K562 (cell line): ENCODE measurements around the gene PHF10. TPM values are rescaled to one million over a fixed set of nuclear protein-coding genes. Genes with fewer than 3 reads are reported as not detected.

Experiments
- ATAC-seq: fragments of 200-7000 bp; cut with Tn5 transposase; 3 replicates; pipeline ENCODE4 v1.9.1; 2020; ENCODE audit warnings: moderate library complexity
- BruUV-seq: library from RNA; stranded (reverse); fragments of 400-500 nt; replicated peaks from 2 replicates; lab custom pipeline; 2021; lab: Mats Ljungman, UMichigan
- CTCF ChIA-PET: fragments of 300-600 bp; formaldehyde crosslinking; extraction: SDS; loops from one replicate; lab custom pipeline; 2021; ENCODE audit warnings: low intra/inter-chr PET ratio; lab: Yijun Ruan, JAX
- POLR2A ChIA-PET: fragments of 300-600, 350-650 bp; sonication (Branson Sonifier 250); formaldehyde crosslinking; extraction: SDS; loops from one replicate; lab custom pipeline; 2021; ENCODE audit warnings: antibody characterized with exemption, inconsistent platforms; lab: Yijun Ruan, JAX
- DNase-seq, 4 experiments: peaks; one replicate each; pipeline versions ENCODE4 v3.0.0 to v3.0.0-alpha.2; 2011 to 2018; ENCODE audit warnings: low spot score in 3 of 4, mixed read lengths in 3 of 4; ENCODE audit errors: extremely low read depth in 1 of 4
- FAIRE-seq: peaks from 2 replicates; lab custom pipeline; 2011; peaks lifted over from hg19 to GRCh38; lab: Jason Lieb, UNC
- H2AFZ ChIP-seq: 2 replicates; pipeline ENCODE4 v1.6.0; 2011; ENCODE audit warnings: low read depth, low read length, control low read depth, inconsistent platforms
- H3K27ac ChIP-seq: fragments of 200-600 bp; 3 replicates; pipeline ENCODE4 v1.8.0; 2011; ENCODE audit warnings: low read depth, mild to moderate bottlenecking, control low read depth, inconsistent platforms, low read length, moderate library complexity, mixed read lengths; ENCODE audit errors: extremely low read depth
- H3K27me3 ChIP-seq, 2 experiments: fragments of 300-600 bp in 1 of 2; 2 replicates in 1 of 2; 3 replicates in 1 of 2; pipeline versions ENCODE4 v1.6.0 to v1.8.0; 2011; ENCODE audit warnings: inconsistent platforms in 2 of 2, low read length in 2 of 2, mild to moderate bottlenecking in 1 of 2, mixed read lengths in 1 of 2, moderate library complexity in 1 of 2; ENCODE audit not compliant: control insufficient read depth in 2 of 2, insufficient read depth in 2 of 2
- H3K36me3 ChIP-seq: fragments of 300-600 bp; 3 replicates; pipeline ENCODE4 v1.8.0; 2011; ENCODE audit warnings: mild to moderate bottlenecking, low read length, inconsistent platforms; ENCODE audit not compliant: control insufficient read depth, insufficient read depth
- H3K4me1 ChIP-seq, 2 experiments: fragments of 200-600 bp in 1 of 2; replicated peaks in 1 of 2; 2 replicates in 1 of 2; 3 replicates in 1 of 2; pipeline versions ENCODE4 v1.5.1 to v1.8.0; 2011; ENCODE audit warnings: inconsistent platforms in 2 of 2, low read length in 2 of 2, mild to moderate bottlenecking in 1 of 2, mixed read lengths in 1 of 2, moderate library complexity in 1 of 2; ENCODE audit not compliant: control insufficient read depth in 2 of 2, insufficient read depth in 2 of 2
- H3K4me2 ChIP-seq: 2 replicates; pipeline ENCODE4 v1.6.1; 2011; ENCODE audit warnings: low read length, control low read depth, inconsistent platforms, mixed read lengths; ENCODE audit not compliant: insufficient read depth
- H3K4me3 ChIP-seq: fragments of 200-600 bp; sonication (generic), shearing (Covaris generic); 2 replicates; pipeline ENCODE4 v1.5.1; 2016; ENCODE audit warnings: control low read depth, inconsistent platforms
- H3K79me2 ChIP-seq: fragments of 200-600 bp; 3 replicates; pipeline ENCODE4 v1.8.0; 2011; ENCODE audit warnings: low read length, inconsistent platforms; ENCODE audit not compliant: control insufficient read depth, insufficient read depth
- H3K9ac ChIP-seq, 2 experiments: 2 replicates each; pipeline versions ENCODE4 v1.6.0 to v1.6.1; 2011; ENCODE audit warnings: low read depth in 2 of 2, low read length in 2 of 2, control low read depth in 1 of 2, inconsistent platforms in 1 of 2, mild to moderate bottlenecking in 1 of 2, mixed read lengths in 1 of 2; ENCODE audit not compliant: insufficient read depth in 1 of 2
- H3K9me1 ChIP-seq: one replicate; pipeline ENCODE4 v1.6.0; 2011; ENCODE audit warnings: inconsistent platforms, mild to moderate bottlenecking, low read length, moderate library complexity; ENCODE audit not compliant: control insufficient read depth, insufficient read depth
- H3K9me3 ChIP-seq: replicated peaks from 2 replicates; pipeline ENCODE4 v1.5.1; 2011; ENCODE audit warnings: low read depth, low read length, inconsistent platforms; ENCODE audit not compliant: control insufficient read depth, insufficient read depth
- H4K20me1 ChIP-seq: replicated peaks from 2 replicates; pipeline ENCODE4 v1.6.1; 2011; ENCODE audit warnings: low read length, inconsistent platforms, mixed read lengths; ENCODE audit not compliant: control insufficient read depth, insufficient read depth
- DACH1 ChIP-seq: fragments of 450-650 bp; IDR thresholded peaks from 2 replicates; pipeline ENCODE4 v1.6.1; 2018; ENCODE audit not compliant: partially characterized antibody
- DLX4 ChIP-seq: fragments of 250-450 bp; sonication (Bioruptor Pico); IDR thresholded peaks from 2 replicates; pipeline ENCODE4 v1.6.1; 2021; ENCODE audit warnings: mild to moderate bottlenecking
- LARP7 ChIP-seq: fragments of 450-650 bp; IDR thresholded peaks from 2 replicates; pipeline ENCODE4 v1.6.1; 2016
- MBD1 ChIP-seq: fragments of 250-450 bp; sonication (Bioruptor Pico); IDR thresholded peaks from 2 replicates; pipeline ENCODE4 v1.8.0; 2022; ENCODE audit warnings: inconsistent platforms
- PHF20 ChIP-seq: fragments of 450-650 bp; IDR thresholded peaks from 2 replicates; pipeline ENCODE4 v1.6.1; 2018; ENCODE audit not compliant: partially characterized antibody
- TAF7 ChIP-seq: fragments of 450-650 bp; IDR thresholded peaks from 2 replicates; pipeline ENCODE4 v1.6.1; 2016; ENCODE audit warnings: missing genetic modification characterization, missing compliant biosample characterization
- WGBS: fragments of 100-300 bp; shearing (Covaris generic); methylation state at CpG from one replicate; pipeline ENCODE4 v1.1.6; 2016; ENCODE audit warnings: low coverage, mixed read lengths; ENCODE audit not compliant: insufficient coverage; ENCODE audit errors: missing lambda C conversion rate; 5-methylcytosine and 5-hydroxymethylcytosine counted together
- in situ Hi-C: fragments of 300-500 bp; cut with MboI; formaldehyde crosslinking; loops from 4 replicates; pipeline ENCODE4 v1.15.0; 2018; ENCODE audit warnings: inconsistent platforms, mixed read lengths
- intact Hi-C: fragments of 100-400 bp; cut with micrococcal nuclease; formaldehyde crosslinking; loops from 2 replicates; pipeline ENCODE4 v1.14.2; 2022
- polyA plus RNA-seq, 8 experiments: library from polyadenylated mRNA; depleted of rRNA in 4 of 8; stranded (reverse) in 5 of 8; unstranded in 3 of 8; fragments of >200 nt; fragmentation: Nextera tagmentation in 2 of 8; fragmentation: Illumina TruSeq in 1 of 8; extraction: Ambion mirVana in 2 of 8; extraction: Trizol in 1 of 8; gene quantifications; 2 replicates each; pipeline versions ENCODE4 v1.2.1 to v1.2.3, GENCODE V29; 2011 to 2014; ENCODE audit warnings: inconsistent platforms in 1 of 8, missing spikeins in 1 of 8
- total RNA-seq, 7 experiments: library from RNA; depleted of rRNA in 6 of 7; stranded (reverse); fragments of >200 nt in 6 of 7; fragmentation: Illumina TruSeq in 2 of 7; extraction: Trizol in 2 of 7; gene quantifications; 2 replicates each; pipeline versions ENCODE4 v1.2.1 to v1.2.3, GENCODE V29; 2011 to 2021; ENCODE audit warnings: low replicate concordance in 1 of 7
- TF ChIP-seq, protein P1 (sequence below): sonication (generic); formaldehyde crosslinking; IDR thresholded peaks from 2 replicates; pipeline ENCODE4 v1.8.1; 2022; ENCODE audit warnings: missing genetic modification reagents
- TF ChIP-seq, protein P2 (sequence below): fragments of 200-600 bp; sonication (generic); IDR thresholded peaks from one replicate; pipeline ENCODE4 v1.6.1; 2012; ENCODE audit warnings: mild to moderate bottlenecking, low read depth, low read length, inconsistent platforms

Gene PHF10
- total and polyA plus RNA-seq, 9 of the 15 experiments (the other 6 are each of a cell fraction or from before 2014, with no cell fraction given): 23.9 to 88.9 (median 46.0) TPM

DNA sequence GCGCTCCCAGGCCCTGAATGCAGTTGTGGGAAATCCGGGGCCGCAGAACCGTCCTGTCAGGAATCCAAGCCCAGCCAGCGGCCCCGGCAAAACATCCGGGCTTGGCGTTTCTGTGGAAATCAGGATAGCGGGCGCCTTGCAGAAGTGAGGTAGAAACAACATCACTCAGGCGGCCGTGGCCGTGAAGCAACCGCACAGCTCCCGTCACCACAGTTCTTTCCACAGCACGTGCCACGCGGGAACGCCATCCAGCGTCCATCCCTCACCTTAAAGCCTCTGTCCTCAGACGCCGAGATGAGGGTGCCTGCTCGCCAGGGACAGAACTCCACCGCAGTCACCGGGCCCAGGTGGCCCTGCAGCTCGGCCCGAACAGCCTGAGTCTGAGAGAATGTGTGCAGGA, 56.6 kb downstream of the PHF10 start:
- in situ Hi-C loops (no loop called here), intact Hi-C loops (no loop called here)
- no peak for FAIRE-seq
- no peaks in the 10 kb centered on the region; a peak in 1 of 5 replicates for H3K4me1 ChIP-seq
- DNase-seq: no peak
- no peak overlapping the region for H3K9ac ChIP-seq
- ChIA-PET POLR2A (interaction anchor here (2.0 kb wide), 1 partner anchor 10 kb away, joined by 7 read pairs; no protein-coding TSS in a partner anchor), CTCF (no interaction called here)
- H3K27me3 ChIP-seq: no peaks in the 10 kb centered on the region
- H3K79me2 ChIP-seq: no peaks in the 10 kb centered on the region
- no peaks in the 10 kb centered on the region for H4K20me1 ChIP-seq
- H3K9me1 ChIP-seq: no peaks in the 10 kb centered on the region
- WGBS: 95% methylated on average over 27 of the region's 27 CpGs
- no peak overlapping the region for H3K4me3 ChIP-seq
- H3K27ac ChIP-seq: no peak overlapping the region
- ATAC-seq: no peak
- H3K36me3 ChIP-seq: peaks cover 80% of the 10 kb centered on the region
- no peak overlapping the region for H2AFZ ChIP-seq
- H3K9me3 ChIP-seq: no peaks in the 10 kb centered on the region
- no TSS peak for BruUV-seq
- H3K4me2 ChIP-seq: no peak overlapping the region
- TF ChIP-seq MBD1 (CRISPR knock-in tag) (no peak), DACH1 (no peak), DLX4 (CRISPR knock-in tag) (no peak), PHF20 (no peak), LARP7 (no peak), TAF7 (tag) (no peak)
- TF ChIP-seq, protein P1, sequence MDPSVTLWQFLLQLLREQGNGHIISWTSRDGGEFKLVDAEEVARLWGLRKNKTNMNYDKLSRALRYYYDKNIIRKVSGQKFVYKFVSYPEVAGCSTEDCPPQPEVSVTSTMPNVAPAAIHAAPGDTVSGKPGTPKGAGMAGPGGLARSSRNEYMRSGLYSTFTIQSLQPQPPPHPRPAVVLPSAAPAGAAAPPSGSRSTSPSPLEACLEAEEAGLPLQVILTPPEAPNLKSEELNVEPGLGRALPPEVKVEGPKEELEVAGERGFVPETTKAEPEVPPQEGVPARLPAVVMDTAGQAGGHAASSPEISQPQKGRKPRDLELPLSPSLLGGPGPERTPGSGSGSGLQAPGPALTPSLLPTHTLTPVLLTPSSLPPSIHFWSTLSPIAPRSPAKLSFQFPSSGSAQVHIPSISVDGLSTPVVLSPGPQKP: no peak
- TF ChIP-seq, protein P2, sequence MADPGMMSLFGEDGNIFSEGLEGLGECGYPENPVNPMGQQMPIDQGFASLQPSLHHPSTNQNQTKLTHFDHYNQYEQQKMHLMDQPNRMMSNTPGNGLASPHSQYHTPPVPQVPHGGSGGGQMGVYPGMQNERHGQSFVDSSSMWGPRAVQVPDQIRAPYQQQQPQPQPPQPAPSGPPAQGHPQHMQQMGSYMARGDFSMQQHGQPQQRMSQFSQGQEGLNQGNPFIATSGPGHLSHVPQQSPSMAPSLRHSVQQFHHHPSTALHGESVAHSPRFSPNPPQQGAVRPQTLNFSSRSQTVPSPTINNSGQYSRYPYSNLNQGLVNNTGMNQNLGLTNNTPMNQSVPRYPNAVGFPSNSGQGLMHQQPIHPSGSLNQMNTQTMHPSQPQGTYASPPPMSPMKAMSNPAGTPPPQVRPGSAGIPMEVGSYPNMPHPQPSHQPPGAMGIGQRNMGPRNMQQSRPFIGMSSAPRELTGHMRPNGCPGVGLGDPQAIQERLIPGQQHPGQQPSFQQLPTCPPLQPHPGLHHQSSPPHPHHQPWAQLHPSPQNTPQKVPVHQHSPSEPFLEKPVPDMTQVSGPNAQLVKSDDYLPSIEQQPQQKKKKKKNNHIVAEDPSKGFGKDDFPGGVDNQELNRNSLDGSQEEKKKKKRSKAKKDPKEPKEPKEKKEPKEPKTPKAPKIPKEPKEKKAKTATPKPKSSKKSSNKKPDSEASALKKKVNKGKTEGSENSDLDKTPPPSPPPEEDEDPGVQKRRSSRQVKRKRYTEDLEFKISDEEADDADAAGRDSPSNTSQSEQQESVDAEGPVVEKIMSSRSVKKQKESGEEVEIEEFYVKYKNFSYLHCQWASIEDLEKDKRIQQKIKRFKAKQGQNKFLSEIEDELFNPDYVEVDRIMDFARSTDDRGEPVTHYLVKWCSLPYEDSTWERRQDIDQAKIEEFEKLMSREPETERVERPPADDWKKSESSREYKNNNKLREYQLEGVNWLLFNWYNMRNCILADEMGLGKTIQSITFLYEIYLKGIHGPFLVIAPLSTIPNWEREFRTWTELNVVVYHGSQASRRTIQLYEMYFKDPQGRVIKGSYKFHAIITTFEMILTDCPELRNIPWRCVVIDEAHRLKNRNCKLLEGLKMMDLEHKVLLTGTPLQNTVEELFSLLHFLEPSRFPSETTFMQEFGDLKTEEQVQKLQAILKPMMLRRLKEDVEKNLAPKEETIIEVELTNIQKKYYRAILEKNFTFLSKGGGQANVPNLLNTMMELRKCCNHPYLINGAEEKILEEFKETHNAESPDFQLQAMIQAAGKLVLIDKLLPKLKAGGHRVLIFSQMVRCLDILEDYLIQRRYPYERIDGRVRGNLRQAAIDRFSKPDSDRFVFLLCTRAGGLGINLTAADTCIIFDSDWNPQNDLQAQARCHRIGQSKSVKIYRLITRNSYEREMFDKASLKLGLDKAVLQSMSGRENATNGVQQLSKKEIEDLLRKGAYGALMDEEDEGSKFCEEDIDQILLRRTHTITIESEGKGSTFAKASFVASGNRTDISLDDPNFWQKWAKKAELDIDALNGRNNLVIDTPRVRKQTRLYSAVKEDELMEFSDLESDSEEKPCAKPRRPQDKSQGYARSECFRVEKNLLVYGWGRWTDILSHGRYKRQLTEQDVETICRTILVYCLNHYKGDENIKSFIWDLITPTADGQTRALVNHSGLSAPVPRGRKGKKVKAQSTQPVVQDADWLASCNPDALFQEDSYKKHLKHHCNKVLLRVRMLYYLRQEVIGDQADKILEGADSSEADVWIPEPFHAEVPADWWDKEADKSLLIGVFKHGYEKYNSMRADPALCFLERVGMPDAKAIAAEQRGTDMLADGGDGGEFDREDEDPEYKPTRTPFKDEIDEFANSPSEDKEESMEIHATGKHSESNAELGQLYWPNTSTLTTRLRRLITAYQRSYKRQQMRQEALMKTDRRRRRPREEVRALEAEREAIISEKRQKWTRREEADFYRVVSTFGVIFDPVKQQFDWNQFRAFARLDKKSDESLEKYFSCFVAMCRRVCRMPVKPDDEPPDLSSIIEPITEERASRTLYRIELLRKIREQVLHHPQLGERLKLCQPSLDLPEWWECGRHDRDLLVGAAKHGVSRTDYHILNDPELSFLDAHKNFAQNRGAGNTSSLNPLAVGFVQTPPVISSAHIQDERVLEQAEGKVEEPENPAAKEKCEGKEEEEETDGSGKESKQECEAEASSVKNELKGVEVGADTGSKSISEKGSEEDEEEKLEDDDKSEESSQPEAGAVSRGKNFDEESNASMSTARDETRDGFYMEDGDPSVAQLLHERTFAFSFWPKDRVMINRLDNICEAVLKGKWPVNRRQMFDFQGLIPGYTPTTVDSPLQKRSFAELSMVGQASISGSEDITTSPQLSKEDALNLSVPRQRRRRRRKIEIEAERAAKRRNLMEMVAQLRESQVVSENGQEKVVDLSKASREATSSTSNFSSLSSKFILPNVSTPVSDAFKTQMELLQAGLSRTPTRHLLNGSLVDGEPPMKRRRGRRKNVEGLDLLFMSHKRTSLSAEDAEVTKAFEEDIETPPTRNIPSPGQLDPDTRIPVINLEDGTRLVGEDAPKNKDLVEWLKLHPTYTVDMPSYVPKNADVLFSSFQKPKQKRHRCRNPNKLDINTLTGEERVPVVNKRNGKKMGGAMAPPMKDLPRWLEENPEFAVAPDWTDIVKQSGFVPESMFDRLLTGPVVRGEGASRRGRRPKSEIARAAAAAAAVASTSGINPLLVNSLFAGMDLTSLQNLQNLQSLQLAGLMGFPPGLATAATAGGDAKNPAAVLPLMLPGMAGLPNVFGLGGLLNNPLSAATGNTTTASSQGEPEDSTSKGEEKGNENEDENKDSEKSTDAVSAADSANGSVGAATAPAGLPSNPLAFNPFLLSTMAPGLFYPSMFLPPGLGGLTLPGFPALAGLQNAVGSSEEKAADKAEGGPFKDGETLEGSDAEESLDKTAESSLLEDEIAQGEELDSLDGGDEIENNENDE: no peak
